Activated T-cell treated with anti-CD3 and anti-CD28 coated beads, Interleukin-2, amount 50 U/mL, for 72 hours (primary cell): ENCODE results near the gene PRKRIP1. TPM values are rescaled to one million over a fixed set of nuclear protein-coding genes. Genes with fewer than 3 reads are reported as not detected.

ENCODE experiments used
- ATAC-seq, 2 donors: fragments of 150-1000 bp; cut with Tn5 transposase; replicated peaks in 1 of 2; 2 replicates each; pipeline ENCODE4 v1.10.0; 2021; ENCODE audit warnings: moderate library complexity in 2 of 2, mild to moderate bottlenecking in 1 of 2
- DNase-seq, 2 donors: peaks; one replicate each; pipeline ENCODE4 v3.0.0; 2021 to 2022; ENCODE audit warnings: mixed read lengths in 1 of 2
- H3K27ac Mint-ChIP-seq: one replicate; pipeline ENCODE4 v1.8.0; 2022; ENCODE audit warnings: mild to moderate bottlenecking, moderate library complexity, mixed read lengths
- H3K27me3 Mint-ChIP-seq: one replicate; pipeline ENCODE4 v1.8.0; 2022; ENCODE audit warnings: low read depth, mixed read lengths
- H3K36me3 Mint-ChIP-seq, 2 donors: one replicate each; pipeline ENCODE4 v1.8.0; 2022; ENCODE audit warnings: mixed read lengths in 2 of 2, mild to moderate bottlenecking in 1 of 2; ENCODE audit not compliant: insufficient read depth in 2 of 2
- H3K4me1 Mint-ChIP-seq: one replicate; pipeline ENCODE4 v1.8.0; 2022; ENCODE audit warnings: low read depth, mixed read lengths
- H3K4me3 Mint-ChIP-seq, 2 donors: one replicate each; pipeline ENCODE4 v1.8.0; 2022; ENCODE audit warnings: mild to moderate bottlenecking in 2 of 2, mixed read lengths in 2 of 2, moderate library complexity in 2 of 2
- H3K9me3 Mint-ChIP-seq, 2 donors: one replicate each; pipeline ENCODE4 v1.8.0; 2022; ENCODE audit warnings: mixed read lengths in 2 of 2
- total RNA-seq, 2 donors: library from RNA; stranded (reverse); gene quantifications; one replicate each; pipeline ENCODE4 v1.2.3, GENCODE V29; 2022

Gene PRKRIP1
- total RNA-seq, 2 donors from 2014 or later: 30.6 to 35.7 TPM

DNA sequence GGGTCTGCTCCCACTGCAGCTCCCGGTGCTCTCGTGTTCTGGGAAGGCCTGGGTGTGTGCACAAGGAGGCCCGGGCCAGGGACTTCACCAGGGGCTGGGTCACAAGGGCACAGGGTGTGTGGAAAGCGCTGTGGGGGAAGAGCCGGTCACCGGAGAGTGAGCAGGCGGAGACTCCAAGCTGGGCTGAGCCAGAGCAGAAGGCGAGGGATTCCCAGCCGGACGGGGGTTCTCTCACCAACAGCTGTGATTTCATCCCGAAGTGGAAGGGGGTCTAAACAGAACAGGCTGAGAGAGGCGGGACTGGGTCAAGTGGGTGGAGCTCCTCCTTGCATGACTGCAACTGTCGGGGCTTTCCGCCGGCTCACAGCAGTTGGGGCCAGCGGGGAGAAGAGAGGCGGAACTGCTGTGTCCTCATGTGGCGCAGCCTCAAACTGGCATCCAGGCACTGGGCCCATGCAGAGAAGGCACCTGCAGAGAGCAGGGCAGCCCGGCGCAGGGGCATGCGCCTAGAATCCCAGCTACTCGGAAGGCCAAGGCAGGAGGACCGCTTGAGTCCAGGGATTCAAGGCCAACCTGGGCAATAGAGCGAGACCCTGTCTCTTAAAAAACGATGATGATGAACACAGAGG is 29.6 kb downstream of the PRKRIP1 start:
- peak; percentile 85 to 86 for DNase-seq
- Mint-ChIP-seq H3K4me1 (peaks cover 62% of the 10 kb centered on the region), H3K27ac (peak overlapping the region; percentile 96)

DNA sequence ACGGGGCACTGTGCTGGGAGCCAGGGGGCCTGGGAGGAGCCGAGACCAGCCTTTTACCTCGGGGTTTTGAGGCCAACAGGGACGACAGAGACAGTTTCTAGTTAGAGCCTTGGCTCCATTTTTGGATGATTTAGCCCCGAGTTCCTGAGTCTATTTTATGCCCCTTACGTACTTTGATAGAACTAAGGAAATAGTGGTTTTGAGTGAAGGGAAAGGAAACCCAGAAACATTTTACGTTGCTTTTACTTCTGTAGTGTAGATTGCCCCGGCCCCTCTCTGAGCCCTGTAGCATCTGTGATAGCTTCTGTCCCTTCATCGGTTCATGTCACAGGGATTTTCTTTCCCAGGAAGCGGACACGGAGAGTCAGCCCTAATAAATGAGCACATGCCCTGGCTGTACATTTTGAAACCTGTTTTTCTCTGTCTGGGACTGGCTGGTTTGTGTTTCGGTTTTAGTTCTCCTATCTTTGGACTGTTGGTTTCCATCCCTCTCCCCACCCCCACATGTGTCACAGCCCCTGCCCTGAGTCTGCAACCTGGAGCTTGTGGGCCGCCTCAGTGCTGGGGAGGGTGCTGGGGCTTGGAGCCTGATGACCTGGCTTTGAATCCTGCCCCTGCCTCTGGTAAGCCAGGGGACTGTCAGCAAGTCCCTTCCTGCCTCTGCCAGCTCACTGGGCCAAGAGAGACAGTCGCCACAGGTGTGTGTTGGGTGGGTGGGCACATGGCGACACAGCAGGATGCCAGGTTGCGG is 30.3 kb downstream of the PRKRIP1 start:
- Mint-ChIP-seq H3K27ac (peak overlapping the region; percentile 96), H3K4me3 (peak overlapping the region; percentile 79 to 93)

More for the DNA sequence above, 29.6 kb downstream of the PRKRIP1 start:
- H3K4me3 Mint-ChIP-seq: peak overlapping the region; percentile 79 to 93
- no peaks in the 10 kb centered on the region for H3K27me3 Mint-ChIP-seq
- H3K9me3 Mint-ChIP-seq: no peaks in the 10 kb centered on the region
- ATAC-seq: peak; percentile 80 to 83
- peaks cover 8 to 11% of the 10 kb centered on the region in 2 donors for H3K36me3 Mint-ChIP-seq

GRCh38 chr7:102427019-102427405 is 30.8 kb downstream of the PRKRIP1 start:
- peaks cover 70% of the 10 kb centered on the region for H3K4me1 Mint-ChIP-seq
- DNase-seq (no peak), ATAC-seq (no peak)
- H3K27ac Mint-ChIP-seq: peak overlapping the region; percentile 96
- peaks cover 9 to 11% of the 10 kb centered on the region in 2 donors for H3K36me3 Mint-ChIP-seq
- H3K4me3 Mint-ChIP-seq: peak overlapping the region; percentile 79 to 93
- no peaks in the 10 kb centered on the region for H3K9me3 Mint-ChIP-seq
- no peaks in the 10 kb centered on the region for H3K27me3 Mint-ChIP-seq

More for the DNA sequence above, 30.3 kb downstream of the PRKRIP1 start:
- peak; percentile 83 to 85 for DNase-seq
- Mint-ChIP-seq H3K9me3 (no peaks in the 10 kb centered on the region), H3K27me3 (no peaks in the 10 kb centered on the region), H3K4me1 (peaks cover 64% of the 10 kb centered on the region), H3K36me3 (peaks cover 9 to 11% of the 10 kb centered on the region in 2 donors)
- peak; percentile 80 to 87 for ATAC-seq

- no peak for ATAC-seq
- no peaks in the 10 kb centered on the region for H3K27me3 Mint-ChIP-seq
Measured at GRCh38 chr7:102429141-102429899, 33.2 kb downstream of the PRKRIP1 start.

GRCh38 chr7:102431617-102432298 is 35.6 kb downstream of the PRKRIP1 start:
- DNase-seq: peak; percentile 50 to 53
- Mint-ChIP-seq H3K4me3 (peak overlapping the region; percentile 76 to 79), H3K27ac (peak overlapping the region; percentile 90), H3K9me3 (no peaks in the 10 kb centered on the region), H3K27me3 (no peaks in the 10 kb centered on the region), H3K4me1 (peaks cover 63% of the 10 kb centered on the region), H3K36me3 (peaks cover 0 to 4% of the 10 kb centered on the region in 2 donors)
- peak; percentile 23 to 27 for ATAC-seq

More at GRCh38 chr7:102429141-102429899, 33.2 kb downstream of the PRKRIP1 start:
- DNase-seq: no peak
- peaks cover 76% of the 10 kb centered on the region for H3K4me1 Mint-ChIP-seq
- peak overlapping the region; percentile 3 to 23 for H3K4me3 Mint-ChIP-seq
- H3K27ac Mint-ChIP-seq: peak overlapping the region; percentile 91
- no peaks in the 10 kb centered on the region for H3K9me3 Mint-ChIP-seq
- H3K36me3 Mint-ChIP-seq: peaks cover 9 to 10% of the 10 kb centered on the region in 2 donors

DNA sequence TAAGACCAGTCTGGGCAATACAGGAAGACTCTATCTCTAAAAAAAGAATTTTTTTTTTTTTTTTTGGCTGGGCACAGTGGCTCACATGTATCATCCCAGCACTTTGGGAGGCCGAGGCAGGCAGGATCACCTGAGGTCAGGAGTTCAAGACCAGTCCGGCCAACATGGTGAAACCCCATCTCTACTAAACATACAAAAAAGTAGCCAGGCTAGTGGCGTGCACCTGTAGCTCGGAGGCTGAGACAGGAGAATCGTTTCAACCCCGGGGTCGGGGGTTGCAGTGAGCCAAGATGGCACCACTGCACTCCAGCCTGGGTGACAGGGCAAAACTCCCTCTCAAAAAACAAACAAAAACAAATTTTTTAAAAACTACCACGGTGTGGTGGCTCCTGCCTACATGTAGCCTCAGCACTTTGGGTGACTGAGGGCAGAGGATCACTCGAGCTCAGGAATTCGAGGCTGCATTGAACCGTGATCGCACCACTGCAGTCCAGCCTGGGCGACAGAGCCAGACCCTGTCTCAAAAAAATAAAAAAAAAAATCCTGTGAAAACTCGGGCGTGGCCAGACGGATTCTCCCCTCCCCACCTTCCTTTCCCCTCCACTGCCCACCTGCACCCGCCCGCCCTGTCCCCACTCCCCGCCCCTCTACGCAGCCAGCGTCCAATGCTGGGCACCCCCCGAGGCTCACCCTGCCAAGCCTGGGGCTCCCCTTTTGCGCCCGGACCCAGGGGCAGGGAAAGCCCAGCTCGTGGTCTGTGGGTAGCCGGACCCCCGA is 36.5 kb downstream of the PRKRIP1 start:
- peaks cover 55% of the 10 kb centered on the region for H3K4me1 Mint-ChIP-seq
- H3K4me3 Mint-ChIP-seq: peak overlapping the region; percentile 78 to 79
- H3K36me3 Mint-ChIP-seq: peaks cover 0 to 4% of the 10 kb centered on the region in 2 donors
- ATAC-seq: peak; percentile 40 to 43
- H3K9me3 Mint-ChIP-seq: no peaks in the 10 kb centered on the region
- no peaks in the 10 kb centered on the region for H3K27me3 Mint-ChIP-seq
- peak overlapping the region; percentile 80 for H3K27ac Mint-ChIP-seq
- peak in 1 of 2 donors; percentile 50 for DNase-seq

- Mint-ChIP-seq H3K27ac (peak within 1 kb of the TSS; percentile 80), H3K27me3 (no peaks in the 10 kb centered on the region), H3K4me3 (peak within 1 kb of the TSS; percentile 78 to 81), H3K9me3 (no peaks in the 10 kb centered on the region), H3K4me1 (peaks cover 55% of the 10 kb centered on the region), H3K36me3 (peaks cover 0 to 4% of the 10 kb centered on the region in 2 donors)
- DNase-seq (peak; percentile 88 to 91), ATAC-seq (peak; percentile 74 to 79)
Measured at GRCh38 chr7:102433219-102434038, 37.3 kb downstream of the PRKRIP1 start, which contains the start of gene ORAI2. Gene ORAI2 (plus strand): TSS chr7:102433575. CDS start chr7:102438957, 5,382 bp downstream.

DNA sequence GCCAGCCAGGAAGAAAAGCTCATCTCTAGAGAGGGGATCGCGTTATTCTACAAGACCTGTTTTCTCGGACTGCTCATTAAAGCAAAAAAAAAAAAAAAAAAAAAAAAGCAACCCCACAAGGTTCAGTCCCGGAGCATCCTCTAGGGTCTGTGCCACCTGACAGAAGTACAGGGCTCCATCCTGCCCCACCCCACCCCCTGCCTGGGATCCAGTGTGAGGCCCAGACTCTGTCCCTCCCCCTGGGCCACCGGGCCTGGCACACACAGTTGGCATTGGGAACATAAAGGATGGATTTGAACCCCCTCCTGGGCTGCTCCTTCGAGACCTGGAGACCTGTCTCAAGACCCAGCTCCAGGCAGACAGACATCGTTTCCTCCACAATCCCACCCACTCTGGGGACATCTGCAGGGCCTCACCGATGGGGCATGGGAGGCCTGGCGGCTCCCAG is 37.9 kb downstream of the PRKRIP1 start:
- ATAC-seq (peak; percentile 8 to 12), DNase-seq (no peak)
- H3K4me1 Mint-ChIP-seq: peaks cover 53% of the 10 kb centered on the region

DNA sequence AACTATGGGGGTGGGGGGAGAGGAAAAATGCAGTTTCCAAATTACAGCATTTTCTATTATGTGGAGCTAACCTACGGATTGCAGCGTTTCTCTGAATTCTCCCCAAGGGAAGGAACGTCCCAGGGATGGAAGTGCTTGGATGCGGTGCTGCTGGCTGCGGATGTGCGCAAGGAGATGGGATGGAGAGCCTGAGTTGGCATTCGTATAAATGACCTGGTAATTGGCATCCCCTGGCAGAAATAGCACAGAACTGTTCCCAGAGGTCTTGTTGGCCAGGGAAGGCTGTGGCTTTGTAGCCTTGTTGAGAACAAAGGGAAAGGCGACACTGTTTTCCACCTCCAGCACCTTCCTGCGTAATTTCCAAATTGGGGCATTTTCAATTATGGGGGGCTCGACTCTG is 40.0 kb downstream of the PRKRIP1 start:
- Mint-ChIP-seq H3K27ac (no peak overlapping the region), H3K4me3 (no peak overlapping the region), H3K36me3 (no peaks in the 10 kb centered on the region)

More for the DNA sequence above, 37.9 kb downstream of the PRKRIP1 start:
- peak overlapping the region; percentile 45 for H3K27ac Mint-ChIP-seq
- peaks cover 0 to 4% of the 10 kb centered on the region in 2 donors for H3K36me3 Mint-ChIP-seq
- H3K27me3 Mint-ChIP-seq: no peaks in the 10 kb centered on the region
- no peaks in the 10 kb centered on the region for H3K9me3 Mint-ChIP-seq
- H3K4me3 Mint-ChIP-seq: peak overlapping the region; percentile 73 to 81

GRCh38 chr7:102439963-102440795 is 44.0 kb downstream of the PRKRIP1 start:
- Mint-ChIP-seq H3K27me3 (no peaks in the 10 kb centered on the region), H3K4me3 (no peak overlapping the region), H3K36me3 (peaks cover 0 to 3% of the 10 kb centered on the region in 2 donors), H3K27ac (no peak overlapping the region), H3K9me3 (no peaks in the 10 kb centered on the region), H3K4me1 (peaks cover 5% of the 10 kb centered on the region)
- ATAC-seq: no peak
- no peak for DNase-seq

More for the DNA sequence above, 40.0 kb downstream of the PRKRIP1 start:
- DNase-seq: no peak
- Mint-ChIP-seq H3K4me1 (peaks cover 33% of the 10 kb centered on the region), H3K27me3 (no peaks in the 10 kb centered on the region), H3K9me3 (no peaks in the 10 kb centered on the region)
- no peak for ATAC-seq
